H1 (cell line): Measurements from ENCODE around the gene AP5S1. TPM values are rescaled to one million over a fixed set of nuclear protein-coding genes. Genes with fewer than 3 reads are reported as not detected.

Experiments
- CEBPB ChIP-seq: IDR thresholded peaks from 2 replicates; pipeline ENCODE4 v1.6.1; 2012; ENCODE audit warnings: low read depth, low read length
- EZH2 ChIP-seq: fragments of 200-600 bp; sonication (generic); IDR thresholded peaks from 2 replicates; pipeline ENCODE4 v1.7.1; 2012; ENCODE audit warnings: low read depth, mild to moderate bottlenecking, moderate library complexity, low read length, inconsistent platforms; ENCODE audit not compliant: severe bottlenecking
- FOSL1 ChIP-seq: IDR thresholded peaks from 2 replicates; pipeline ENCODE4 v1.6.1; 2011; ENCODE audit warnings: mild to moderate bottlenecking, low read depth, low read length, moderate library complexity; ENCODE audit not compliant: insufficient read depth
- HDAC2 ChIP-seq, 2 experiments: fragments of 300-600 bp in 1 of 2; sonication (generic) in 1 of 2; IDR thresholded peaks; 2 replicates each; pipeline ENCODE4 v1.6.1; 2011 to 2012; ENCODE audit warnings: low read depth in 2 of 2, low read length in 2 of 2, mild to moderate bottlenecking in 2 of 2, moderate library complexity in 2 of 2, borderline replicate concordance in 1 of 2, inconsistent platforms in 1 of 2
- MAFK ChIP-seq: IDR thresholded peaks from 2 replicates; pipeline ENCODE4 v1.6.1; 2012; ENCODE audit warnings: low read depth, mild to moderate bottlenecking, improper control_type of control experiment, low read length
- RBBP5 ChIP-seq: IDR thresholded peaks from 2 replicates; pipeline ENCODE4 v1.7.1; 2012; ENCODE audit warnings: low read depth, mild to moderate bottlenecking, inconsistent platforms, low read length, moderate library complexity, borderline replicate concordance
- SIRT6 ChIP-seq: IDR thresholded peaks from one replicate; pipeline ENCODE4 v1.7.1; 2012; ENCODE audit warnings: low read length, inconsistent platforms
- SP1 ChIP-seq: IDR thresholded peaks from 2 replicates; pipeline ENCODE4 v1.6.1; 2011; ENCODE audit warnings: low read depth, low read length
- TAF1 ChIP-seq: IDR thresholded peaks from 2 replicates; pipeline ENCODE4 v1.6.1; 2011; ENCODE audit warnings: mild to moderate bottlenecking, low read depth, low read length
- polyA plus RNA-seq, 7 experiments: library from polyadenylated mRNA; depleted of rRNA in 3 of 7; stranded (reverse) in 5 of 7; unstranded in 2 of 7; fragments of >200 nt in 5 of 7; fragments of 200-250 nt in 2 of 7; gene quantifications; 1 replicate in 5 of 7; 2 replicates in 1 of 7; 4 replicates in 1 of 7; pipeline versions ENCODE4 v1.2.1 to v1.2.3, GENCODE V29; 2011 to 2013; ENCODE audit warnings: missing spikeins in 2 of 7, mixed read lengths in 2 of 7
- total RNA-seq: library from RNA; stranded (reverse); fragmentation: NEBNext Ultra II Directional; extraction: Animal tissue kit (Norgen Biotek cat#: 25700); gene quantifications from 2 replicates; pipeline ENCODE4 v1.2.1, GENCODE V29; 2021

The AP5S1 gene
- total and polyA plus RNA-seq, 2 of the 8 experiments (the other 6 are each of a cell fraction or from before 2014, with no cell fraction given): 3.3 to 3.7 TPM

DNA sequence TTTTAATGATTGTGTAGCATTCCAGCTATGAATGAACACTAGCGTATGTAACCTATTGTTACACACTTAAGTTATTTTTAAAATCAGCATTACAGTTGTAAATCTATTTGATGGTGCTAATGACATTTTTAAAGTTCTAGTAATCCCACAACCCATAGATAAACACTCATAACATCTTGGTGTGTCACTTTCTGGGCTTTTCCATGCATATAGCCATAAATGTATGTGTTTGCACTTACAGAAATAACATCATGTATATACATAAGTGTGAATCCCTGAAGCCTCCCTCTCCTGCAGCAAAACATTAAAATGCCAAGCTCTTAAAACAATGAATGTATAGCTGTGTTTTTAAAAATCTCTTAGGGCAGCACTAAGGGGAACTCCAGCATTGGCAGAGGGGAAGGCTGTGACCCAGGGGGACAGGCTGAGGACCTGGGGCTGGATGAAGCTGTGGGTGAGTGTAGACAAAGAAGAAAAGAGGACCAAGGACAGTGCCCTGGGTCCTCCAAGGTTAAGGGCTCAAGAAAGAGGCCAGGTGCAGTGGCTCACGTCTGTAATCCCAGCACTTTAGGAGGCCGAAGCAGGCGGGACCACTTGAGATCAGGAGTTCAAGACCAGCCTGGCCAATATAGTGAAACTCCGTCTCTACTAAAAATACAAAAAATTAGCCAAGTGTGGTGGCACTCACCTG lies 32.9 kb upstream of the AP5S1 start (continued):
- TF ChIP-seq HDAC2 (IDR thresholded peaks at IDR 0.05; ENCODE audit: borderline replicate concordance in 1 of 2, low read depth in 2 of 2, low read length in 2 of 2) (no peak), SP1 (no peak), MAFK (no peak), SIRT6 (no peak), TAF1 (no peak), FOSL1 (no peak), CEBPB (no peak), EZH2 (no peak), RBBP5 (no peak)
- TF ChIP-seq, all 59 proteins: peak for 0
